ENCODE results near the gene CFAP74. TPM values are rescaled to one million over a fixed set of nuclear protein-coding genes. Genes with fewer than 3 reads are reported as not detected.

The CFAP74 gene
- total RNA-seq, 1 donor from 2014 or later: not detected

DNA sequence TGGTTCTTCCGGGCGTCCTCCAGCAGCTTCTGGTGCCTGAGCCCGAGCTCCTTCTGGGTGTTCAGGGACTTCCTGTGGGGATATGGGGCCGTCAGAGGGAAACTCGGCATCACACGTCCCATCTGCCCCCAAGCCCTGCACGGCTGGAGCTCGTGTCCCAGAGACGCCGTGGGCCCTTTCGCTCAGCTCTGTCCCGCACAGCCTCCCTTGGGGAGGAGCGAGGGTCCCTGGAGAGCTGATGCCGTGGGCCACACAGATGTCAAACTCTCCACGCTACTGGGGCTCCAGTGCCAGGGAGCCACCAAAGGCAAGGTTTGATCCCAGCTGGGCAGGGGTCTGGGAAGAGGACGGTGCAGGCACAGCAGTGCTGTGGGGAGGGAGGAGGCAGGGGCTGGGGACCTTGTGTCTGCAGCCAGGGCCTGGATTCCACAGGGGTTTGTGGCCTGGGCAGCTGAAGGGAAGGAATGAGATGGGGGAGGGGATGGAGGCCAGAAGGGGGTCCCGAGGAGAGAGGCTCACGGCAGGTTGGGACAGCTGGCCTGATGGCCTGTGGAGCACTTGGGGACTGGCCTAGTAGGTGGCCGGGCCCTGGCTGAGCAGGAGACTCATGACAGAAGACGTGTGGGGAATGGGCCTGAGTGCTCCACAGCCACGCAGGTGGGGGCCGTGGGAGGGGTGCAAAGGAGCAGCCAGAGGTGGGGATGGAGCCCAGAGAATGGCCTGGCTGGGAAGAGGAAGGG lies 30.4 kb downstream of the CFAP74 start:
- H3K36me3 ChIP-seq (ENCODE audit: control insufficient read depth, insufficient read depth, low read length): no peaks in the 10 kb centered on the region
- H3K4me3 ChIP-seq (ENCODE audit: low read depth, low read length): no peak overlapping the region
- no peak for TF ChIP-seq CTCF (IDR thresholded peaks at IDR 0.05; ENCODE audit: insufficient read depth, low read length, poor library complexity, severe bottlenecking)
- DNase-seq (ENCODE audit: low read depth): no peak
- H3K27me3 ChIP-seq (ENCODE audit: control insufficient read depth, insufficient read depth, low read length): peaks cover 15% of the 10 kb centered on the region

DNA sequence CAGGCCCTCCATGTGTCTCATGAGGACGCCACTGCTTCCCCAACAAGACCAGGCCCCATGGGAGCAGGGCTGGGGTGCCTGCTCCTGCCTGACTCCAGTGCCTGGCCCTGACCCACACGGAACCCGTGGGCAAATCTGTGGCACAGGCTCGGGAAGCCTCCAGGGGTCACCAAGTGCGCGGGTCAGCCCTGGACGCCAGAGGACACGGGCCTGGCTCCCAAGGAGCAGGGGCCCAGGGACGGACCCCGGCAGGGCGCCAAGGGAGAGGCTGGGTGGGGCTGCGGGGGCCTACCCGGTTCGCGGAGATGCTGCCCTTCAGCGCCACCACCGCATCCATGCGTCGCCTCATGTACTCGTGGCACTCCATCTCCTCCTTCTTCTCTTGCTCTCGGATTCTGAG lies 31.9 kb downstream of the CFAP74 start:
- no peak for TF ChIP-seq CTCF (IDR thresholded peaks at IDR 0.05; ENCODE audit: insufficient read depth, low read length, poor library complexity, severe bottlenecking)
- DNase-seq (ENCODE audit: low read depth): no peak
- Histone ChIP-seq H3K27me3 (ENCODE audit: control insufficient read depth, insufficient read depth, low read length) (peaks cover 20% of the 10 kb centered on the region), H3K4me3 (ENCODE audit: low read depth, low read length) (no peak overlapping the region), H3K36me3 (ENCODE audit: control insufficient read depth, insufficient read depth, low read length) (no peaks in the 10 kb centered on the region)

DNA sequence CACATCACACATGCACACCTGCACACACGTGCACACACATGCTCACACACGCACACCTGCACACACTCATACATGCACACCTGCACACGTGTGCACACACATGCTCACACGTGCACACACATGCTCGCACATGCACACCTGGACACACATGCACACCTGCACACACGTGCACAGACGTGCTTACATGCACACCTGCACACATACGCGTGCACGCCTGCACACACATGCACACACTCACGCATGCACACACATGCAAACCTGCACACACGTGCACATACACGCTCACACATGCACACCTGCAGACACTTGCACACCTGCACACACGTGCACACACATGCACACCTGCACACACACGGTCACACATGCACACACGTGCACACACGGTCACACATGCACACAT lies 32.6 kb downstream of the CFAP74 start:
- TF ChIP-seq CTCF (IDR thresholded peaks at IDR 0.05; ENCODE audit: insufficient read depth, low read length, poor library complexity, severe bottlenecking): no peak

GRCh38 chr1:1969953-1970716 lies 33.5 kb downstream of the CFAP74 start:
- no peak for DNase-seq (ENCODE audit: low read depth)
- Histone ChIP-seq H3K36me3 (ENCODE audit: control insufficient read depth, insufficient read depth, low read length) (no peaks in the 10 kb centered on the region), H3K27me3 (ENCODE audit: control insufficient read depth, insufficient read depth, low read length) (peaks cover 33% of the 10 kb centered on the region), H3K4me3 (ENCODE audit: low read depth, low read length) (no peak overlapping the region)
- no peak for TF ChIP-seq CTCF (IDR thresholded peaks at IDR 0.05; ENCODE audit: insufficient read depth, low read length, poor library complexity, severe bottlenecking)

More for the DNA sequence above, 32.6 kb downstream of the CFAP74 start:
- Histone ChIP-seq H3K4me3 (ENCODE audit: low read depth, low read length) (no peak overlapping the region), H3K36me3 (ENCODE audit: control insufficient read depth, insufficient read depth, low read length) (no peaks in the 10 kb centered on the region), H3K27me3 (ENCODE audit: control insufficient read depth, insufficient read depth, low read length) (peaks cover 24% of the 10 kb centered on the region)
- DNase-seq (ENCODE audit: low read depth): no peak

DNA sequence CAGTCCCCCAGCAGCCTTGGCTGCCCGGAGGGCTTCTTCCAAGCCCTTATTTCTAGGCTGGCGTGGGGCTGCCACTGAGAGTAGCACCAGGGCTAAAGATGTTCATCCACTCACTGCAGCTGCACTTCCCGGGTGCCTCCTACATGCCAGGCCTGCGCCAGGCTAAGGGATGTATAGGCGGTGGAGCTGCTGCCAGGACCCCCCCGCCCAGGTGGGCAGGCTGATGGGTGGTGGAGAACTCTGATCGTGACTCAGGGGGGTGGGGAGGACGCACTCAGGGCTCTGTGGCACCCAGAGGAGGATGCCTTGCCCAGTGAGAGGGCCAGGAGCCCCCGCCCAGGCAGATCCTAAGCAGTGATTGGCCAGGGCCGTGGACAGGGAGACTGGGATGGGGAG lies 34.1 kb downstream of the CFAP74 start:
- no peak for DNase-seq (ENCODE audit: low read depth)
- Histone ChIP-seq H3K27me3 (ENCODE audit: control insufficient read depth, insufficient read depth, low read length) (peaks cover 38% of the 10 kb centered on the region), H3K36me3 (ENCODE audit: control insufficient read depth, insufficient read depth, low read length) (no peaks in the 10 kb centered on the region), H3K4me3 (ENCODE audit: low read depth, low read length) (no peak overlapping the region)
- no peak for TF ChIP-seq CTCF (IDR thresholded peaks at IDR 0.05; ENCODE audit: insufficient read depth, low read length, poor library complexity, severe bottlenecking)

Measured in kidney epithelial cell (primary cell).